ENCODE results near the gene DCLK1. TPM values are rescaled to one million over a fixed set of nuclear protein-coding genes. Genes with fewer than 3 reads are reported as not detected.

Gene DCLK1
- total RNA-seq, 4 donors from 2014 or later: 0.72 to 9.1 (median 4.9) TPM

GRCh38 chr13:35771898-35772297, 359.3 kb downstream of the DCLK1 start:
- no peaks in the 10 kb centered on the region for H3K27me3 ChIP-seq
- no peak overlapping the region for H3K27ac ChIP-seq
- DNase-seq: no peak
- no peaks in the 10 kb centered on the region for H3K4me1 ChIP-seq
- intact Hi-C loops (cut with DNase I): no loop called here
- H3K4me3 ChIP-seq: no peak overlapping the region
- H3K9me3 ChIP-seq: no peaks in the 10 kb centered on the region
- WGBS, 2 donors: 39 to 69% methylated on average over 5 of the region's 5 CpGs
- TF ChIP-seq CTCF (IDR thresholded peaks at IDR 0.05): no peak
- TF ChIP-seq POLR2A (IDR thresholded peaks at IDR 0.05): no peak
- H3K36me3 ChIP-seq: no peaks in the 10 kb centered on the region

- no peaks in the 10 kb centered on the region for H3K4me1 ChIP-seq
- no peaks in the 10 kb centered on the region for H3K36me3 ChIP-seq
- 90 to 92% methylated on average over 3 of the region's 3 CpGs for WGBS, 2 donors
- intact Hi-C loops (cut with DNase I): no loop called here
- H3K27me3 ChIP-seq: no peaks in the 10 kb centered on the region
- no peak overlapping the region for H3K4me3 ChIP-seq
- DNase-seq: no peak
- TF ChIP-seq CTCF (IDR thresholded peaks at IDR 0.05): no peak
- TF ChIP-seq POLR2A (IDR thresholded peaks at IDR 0.05): no peak
- no peaks in the 10 kb centered on the region for H3K9me3 ChIP-seq
- H3K27ac ChIP-seq: no peak overlapping the region
Measured at GRCh38 chr13:35770756-35771297, 360.4 kb downstream of the DCLK1 start.

GRCh38 chr13:35769812-35770211, 361.4 kb downstream of the DCLK1 start:
- no peaks in the 10 kb centered on the region for H3K9me3 ChIP-seq
- WGBS, 2 donors: 71 to 79% methylated on average over 3 of the region's 3 CpGs
- DNase-seq: no peak
- TF ChIP-seq CTCF (IDR thresholded peaks at IDR 0.05) (no peak), POLR2A (IDR thresholded peaks at IDR 0.05) (no peak)
- H3K36me3 ChIP-seq: no peaks in the 10 kb centered on the region
- no peak overlapping the region for H3K27ac ChIP-seq
- H3K4me1 ChIP-seq: no peaks in the 10 kb centered on the region
- H3K4me3 ChIP-seq: no peak overlapping the region
- H3K27me3 ChIP-seq: no peaks in the 10 kb centered on the region
- intact Hi-C loops (cut with DNase I): no loop called here

- H3K9me3 ChIP-seq: no peaks in the 10 kb centered on the region
- TF ChIP-seq CTCF (IDR thresholded peaks at IDR 0.05) (no peak), POLR2A (IDR thresholded peaks at IDR 0.05) (no peak)
- H3K36me3 ChIP-seq: no peaks in the 10 kb centered on the region
- no peaks in the 10 kb centered on the region for H3K27me3 ChIP-seq
- 79 to 82% methylated on average over 4 of the region's 4 CpGs for WGBS, 2 donors
- intact Hi-C loops (cut with DNase I): no loop called here
- no peaks in the 10 kb centered on the region for H3K4me1 ChIP-seq
- no peak for DNase-seq
- no peak overlapping the region for H3K27ac ChIP-seq
- H3K4me3 ChIP-seq: no peak overlapping the region
Measured at GRCh38 chr13:35768551-35768950, 362.6 kb downstream of the DCLK1 start.

GRCh38 chr13:35768073-35768472, 363.1 kb downstream of the DCLK1 start:
- no peaks in the 10 kb centered on the region for H3K9me3 ChIP-seq
- intact Hi-C loops (cut with DNase I): no loop called here
- H3K4me1 ChIP-seq: no peaks in the 10 kb centered on the region
- no peaks in the 10 kb centered on the region for H3K27me3 ChIP-seq
- DNase-seq: no peak
- WGBS, 2 donors: 78 to 85% methylated on average over 4 of the region's 4 CpGs
- no peak overlapping the region for H3K27ac ChIP-seq
- no peak overlapping the region for H3K4me3 ChIP-seq
- no peak for TF ChIP-seq POLR2A (IDR thresholded peaks at IDR 0.05)
- H3K36me3 ChIP-seq: no peaks in the 10 kb centered on the region

All from esophagus squamous epithelium (tissue), 5 donors.